H1 (cell line): ENCODE data around the gene LPGAT1. TPM values are rescaled to one million over a fixed set of nuclear protein-coding genes. Genes with fewer than 3 reads are reported as not detected.

ENCODE experiments used
- RBBP5 ChIP-seq: IDR thresholded peaks from 2 replicates; pipeline ENCODE4 v1.7.1; 2012; ENCODE audit warnings: low read depth, mild to moderate bottlenecking, inconsistent platforms, low read length, moderate library complexity, borderline replicate concordance
- polyA plus RNA-seq, 7 experiments: library from polyadenylated mRNA; depleted of rRNA in 3 of 7; stranded (reverse) in 5 of 7; unstranded in 2 of 7; fragments of >200 nt in 5 of 7; fragments of 200-250 nt in 2 of 7; gene quantifications; 1 replicate in 5 of 7; 2 replicates in 1 of 7; 4 replicates in 1 of 7; pipeline versions ENCODE4 v1.2.1 to v1.2.3, GENCODE V29; 2011 to 2013; ENCODE audit warnings: missing spikeins in 2 of 7, mixed read lengths in 2 of 7
- total RNA-seq: library from RNA; stranded (reverse); fragmentation: NEBNext Ultra II Directional; extraction: Animal tissue kit (Norgen Biotek cat#: 25700); gene quantifications from 2 replicates; pipeline ENCODE4 v1.2.1, GENCODE V29; 2021

Gene LPGAT1
- total and polyA plus RNA-seq, 2 of the 8 experiments (the other 6 are each of a cell fraction or from before 2014, with no cell fraction given), result 2.3 to 13.5 TPM

- no peak for TF ChIP-seq RBBP5
Measured at GRCh38 chr1:211788626-211789025, 41.9 kb downstream of the LPGAT1 start (continued).
